DMS79 treated with DMSO at 0.1 percent for 48 hours (cell line): ENCODE results near the gene LENEP.

Source experiments
- DNase-seq: peaks from one replicate; lab custom pipeline; 2025; lab: John Stamatoyannopoulos, UW

The LENEP gene

GRCh38 chr1:155030243-155030795, 36.9 kb downstream of the LENEP start:
- DNase-seq, result no peak

GRCh38 chr1:155030899-155031298, 37.5 kb downstream of the LENEP start:
- no peak for DNase-seq

GRCh38 chr1:155032886-155033285, 39.5 kb downstream of the LENEP start:
- DNase-seq, result no peak

GRCh38 chr1:155033524-155033923, 40.1 kb downstream of the LENEP start, which contains the start of the genes DCST1 and DCST2:
Gene DCST1, plus strand, starts transcription at chr1:155033824. Its CDS starts 213 bp downstream, at chr1:155034037.
Gene DCST2, minus strand, starts transcription at chr1:155033781. Its CDS starts 80 bp downstream, at chr1:155033701.
- DNase-seq, result no peak

GRCh38 chr1:155034318-155035208, 41.2 kb downstream of the LENEP start:
- DNase-seq, result no peak

- DNase-seq, result no peak
Observed at GRCh38 chr1:155035936-155036335, 42.5 kb downstream of the LENEP start.

- no peak for DNase-seq
Observed at GRCh38 chr1:155037043-155037442, 43.7 kb downstream of the LENEP start.

GRCh38 chr1:155037851-155038441, 44.6 kb downstream of the LENEP start:
- DNase-seq, result no peak

GRCh38 chr1:155038602-155039307, 45.4 kb downstream of the LENEP start:
- DNase-seq, result no peak

- no peak for DNase-seq
Observed at GRCh38 chr1:155039308-155039669, 45.9 kb downstream of the LENEP start.

- DNase-seq, result no peak
Observed at GRCh38 chr1:155040358-155041093, 47.1 kb downstream of the LENEP start.

GRCh38 chr1:155042789-155043188, 49.4 kb downstream of the LENEP start:
- DNase-seq, result no peak

GRCh38 chr1:155043301-155043702, 49.9 kb downstream of the LENEP start:
- no peak for DNase-seq

GRCh38 chr1:155043793-155044192, 50.4 kb downstream of the LENEP start:
- DNase-seq, result no peak
